Left lung (tissue), 10 donors: ENCODE results near the gene APRT. TPM values are rescaled to one million over a fixed set of nuclear protein-coding genes. Genes with fewer than 3 reads are reported as not detected.

Source experiments
- ATAC-seq: fragments of 200-7000 bp; cut with Tn5 transposase; one replicate; pipeline ENCODE4 v1.9.1; 2020; ENCODE audit warnings: moderate library complexity
- DNase-seq, 4 donors: peaks; one replicate each; pipeline ENCODE4 v3.0.0-alpha.2; 2013 to 2020
- H3K27ac ChIP-seq, 2 donors: fragments of 200-600 bp; sonication (generic) in 1 of 2; one replicate each; pipeline versions ENCODE4 v1.5.0 to v1.8.0; 2020 to 2021
- H3K27me3 ChIP-seq, 2 donors: fragments of 200-600 bp; sonication (generic) in 1 of 2; one replicate each; pipeline versions ENCODE4 v1.5.0 to v1.8.0; 2020 to 2021
- H3K36me3 ChIP-seq, 2 donors: fragments of 200-600 bp; sonication (generic) in 1 of 2; one replicate each; pipeline versions ENCODE4 v1.5.0 to v1.8.0; 2020 to 2021
- H3K4me1 ChIP-seq, 2 donors: fragments of 200-600 bp; one replicate each; pipeline ENCODE4 v1.8.0; 2021
- H3K4me3 ChIP-seq, 2 donors: fragments of 200-600 bp; sonication (generic) in 1 of 2; one replicate each; pipeline versions ENCODE4 v1.5.0 to v1.8.0; 2020 to 2021; ENCODE audit warnings: mild to moderate bottlenecking in 1 of 2
- H3K9me3 ChIP-seq, 2 donors: fragments of 200-600 bp; sonication (generic) in 1 of 2; one replicate each; pipeline versions ENCODE4 v1.5.0 to v1.8.0; 2020 to 2021
- CTCF ChIP-seq, 2 donors: fragments of 200-600 bp; sonication (generic) in 1 of 2; IDR thresholded peaks; one replicate each; pipeline versions ENCODE4 v1.5.0 to v1.8.0; 2021; ENCODE audit warnings: antibody characterized with exemption in 2 of 2
- intact Hi-C, 2 donors: fragments of 100-400 bp; cut with DNase I; formaldehyde crosslinking; loops; one replicate each; pipeline versions ENCODE4 v1.11.2 to v1.14.2; 2022
- polyA plus RNA-seq, 6 donors: library from polyadenylated mRNA; unstranded; fragments of 120-200 nt; gene quantifications; one replicate each; pipeline ENCODE4 v1.2.1, GENCODE V29; 2013; ENCODE audit not compliant: insufficient read length in 6 of 6
- total RNA-seq, 2 donors: library from RNA; stranded (reverse); fragmentation: NEBNext Ultra II Directional; extraction: Animal tissue kit (Norgen Biotek cat#: 25700); gene quantifications; one replicate each; pipeline ENCODE4 v1.2.1, GENCODE V29; 2021
- donor health status: DM: no; HTN: yes; CAD: no.
- donor health status: DM: no; HTN: no; CAD: no.

APRT gene
- total and polyA plus RNA-seq, 8 donors: 69.9 to 161 (median 96.8) TPM

GRCh38 chr16:88796278-88796677 lies 15.4 kb downstream of the APRT start:
- Histone ChIP-seq H3K36me3 (no peaks in the 10 kb centered on the region), H3K4me3 (no peak overlapping the region), H3K4me1 (peaks cover 0 to 53% of the 10 kb centered on the region in 2 donors), H3K9me3 (no peaks in the 10 kb centered on the region), H3K27me3 (peaks cover 0 to 28% of the 10 kb centered on the region in 2 donors), H3K27ac (no peak overlapping the region)
- intact Hi-C loops: no loop called here
- no peak for DNase-seq
- no peak for ATAC-seq
- no peak for TF ChIP-seq CTCF (IDR thresholded peaks at IDR 0.05)

GRCh38 chr16:88793251-88793954 lies 18.3 kb downstream of the APRT start:
- H3K27me3 ChIP-seq: peaks cover 0 to 28% of the 10 kb centered on the region in 2 donors
- no peak overlapping the region for H3K27ac ChIP-seq
- H3K4me1 ChIP-seq: peaks cover 0 to 61% of the 10 kb centered on the region in 2 donors
- no peak for ATAC-seq
- H3K9me3 ChIP-seq: no peaks in the 10 kb centered on the region
- no peak overlapping the region for H3K4me3 ChIP-seq
- no peak for TF ChIP-seq CTCF (IDR thresholded peaks at IDR 0.05)
- intact Hi-C loops: no loop called here
- H3K36me3 ChIP-seq: no peaks in the 10 kb centered on the region
- no peak for DNase-seq

GRCh38 chr16:88792668-88793250 lies 19.0 kb downstream of the APRT start:
- H3K27me3 ChIP-seq: peaks cover 0 to 28% of the 10 kb centered on the region in 2 donors
- peaks cover 0 to 61% of the 10 kb centered on the region in 2 donors for H3K4me1 ChIP-seq
- no peaks in the 10 kb centered on the region for H3K36me3 ChIP-seq
- H3K9me3 ChIP-seq: no peaks in the 10 kb centered on the region
- ATAC-seq (no peak), DNase-seq (peak in 1 of 4 donors; percentile 85)
- H3K4me3 ChIP-seq: no peak overlapping the region
- intact Hi-C loops: no loop called here
- no peak for TF ChIP-seq CTCF (IDR thresholded peaks at IDR 0.05)
- H3K27ac ChIP-seq: no peak overlapping the region

GRCh38 chr16:88792078-88792550 lies 19.6 kb downstream of the APRT start:
- intact Hi-C loops: no loop called here
- Histone ChIP-seq H3K27me3 (peaks cover 0 to 28% of the 10 kb centered on the region in 2 donors), H3K4me3 (no peak overlapping the region), H3K36me3 (no peaks in the 10 kb centered on the region), H3K4me1 (peaks cover 0 to 61% of the 10 kb centered on the region in 2 donors), H3K9me3 (no peaks in the 10 kb centered on the region), H3K27ac (peak overlapping the region in 1 of 2 donors; percentile 35)
- ATAC-seq (no peak), DNase-seq (peak in 1 of 4 donors; percentile 78)
- no peak for TF ChIP-seq CTCF (IDR thresholded peaks at IDR 0.05)
